Vagina (tissue), 2 donors: ENCODE results near the gene INTS15.

ENCODE experiments used
- CTCF ChIP-seq, 3 experiments: fragments of 450-650 bp in 2 of 3; fragments of 200-600 bp in 1 of 3; sonication (generic) in 1 of 3; IDR thresholded peaks; one replicate each; pipeline ENCODE4 v1.5.1; 2017 to 2019; ENCODE audit warnings: antibody characterized with exemption in 3 of 3, mild to moderate bottlenecking in 2 of 3, moderate library complexity in 2 of 3
- POLR2A ChIP-seq, 2 donors: fragments of 450-650 bp; IDR thresholded peaks; one replicate each; pipeline ENCODE4 v1.6.1; 2017; ENCODE audit warnings: antibody characterized with exemption in 2 of 2, mild to moderate bottlenecking in 2 of 2, moderate library complexity in 2 of 2
- POLR2AphosphoS5 ChIP-seq, 2 donors: sonication (generic); formaldehyde crosslinking; IDR thresholded peaks; one replicate each; pipeline ENCODE4 v1.9.0; 2017; ENCODE audit warnings: antibody characterized with exemption in 2 of 2, mild to moderate bottlenecking in 2 of 2, low read depth in 1 of 2; ENCODE audit not compliant: insufficient read depth in 1 of 2

- no peak for TF ChIP-seq POLR2A (IDR thresholded peaks at IDR 0.05)
- no peak for TF ChIP-seq CTCF (IDR thresholded peaks at IDR 0.05)
- no peak for TF ChIP-seq POLR2AphosphoS5 (IDR thresholded peaks at IDR 0.05; ENCODE audit: insufficient read depth in 1 of 2, low read depth in 1 of 2)
Measured at GRCh38 chr7:6651851-6652445, 62.1 kb downstream of the INTS15 start.
